Neural progenitor cell (in vitro differentiated cells): ENCODE results near the gene ZHX3. TPM values are rescaled to one million over a fixed set of nuclear protein-coding genes. Genes with fewer than 3 reads are reported as not detected.

Experiments used
- DNase-seq: peaks from one replicate; pipeline ENCODE4 v3.0.0-alpha.2; 2016; ENCODE audit warnings: low spot score
- H2AFZ ChIP-seq: fragments of 200-600 bp; sonication (generic); replicated peaks from 2 replicates; pipeline ENCODE4 v1.6.1; 2016; ENCODE audit warnings: antibody characterized with exemption
- H3F3A ChIP-seq: fragments of 200-600 bp; sonication (generic); 2 replicates; pipeline ENCODE4 v1.6.1; 2016; ENCODE audit warnings: antibody characterized with exemption, low read depth
- H3K27ac ChIP-seq: fragments of 200-600 bp; sonication (generic); 2 replicates; pipeline ENCODE4 v1.5.1; 2016; ENCODE audit warnings: mild to moderate bottlenecking
- H3K27me3 ChIP-seq: fragments of 200-600 bp; sonication (generic); 2 replicates; pipeline ENCODE4 v1.6.1; 2016; ENCODE audit warnings: mild to moderate bottlenecking, moderate library complexity
- H3K36me3 ChIP-seq: fragments of 200-600 bp; sonication (generic); 2 replicates; pipeline ENCODE4 v1.5.1; 2016
- H3K4me1 ChIP-seq: fragments of 200-600 bp; sonication (generic); 2 replicates; pipeline ENCODE4 v1.6.1; 2016; ENCODE audit warnings: mixed run types
- H3K4me2 ChIP-seq: fragments of 200-600 bp; sonication (generic); 2 replicates; pipeline ENCODE4 v1.6.1; 2016
- H3K4me3 ChIP-seq: fragments of 200-600 bp; sonication (generic); 2 replicates; pipeline ENCODE4 v1.5.1; 2016
- H3K79me2 ChIP-seq: fragments of 200-600 bp; sonication (generic); 2 replicates; pipeline ENCODE4 v1.6.1; 2016; ENCODE audit warnings: low read depth
- H3K9ac ChIP-seq: fragments of 200-600 bp; sonication (generic); 2 replicates; pipeline ENCODE4 v1.6.1; 2016
- H3K9me3 ChIP-seq: fragments of 200-600 bp; sonication (generic); 2 replicates; pipeline ENCODE4 v1.5.1; 2016; ENCODE audit warnings: low read depth
- H4K20me1 ChIP-seq: fragments of 200-600 bp; sonication (generic); 2 replicates; pipeline ENCODE4 v1.6.1; 2016; ENCODE audit warnings: low read depth
- H3K27ac Mint-ChIP-seq: 3 replicates; pipeline ENCODE4 v1.8.0; 2021; ENCODE audit warnings: mixed read lengths
- H3K27me3 Mint-ChIP-seq: 2 replicates; pipeline ENCODE4 v1.8.0; 2022; ENCODE audit warnings: low read depth, mild to moderate bottlenecking, inconsistent platforms, moderate library complexity, mixed read lengths; ENCODE audit not compliant: insufficient read depth
- H3K36me3 Mint-ChIP-seq: 3 replicates; pipeline ENCODE4 v1.8.0; 2021; ENCODE audit warnings: mixed read lengths
- H3K4me1 Mint-ChIP-seq: 3 replicates; pipeline ENCODE4 v1.8.0; 2021; ENCODE audit warnings: mixed read lengths
- H3K4me3 Mint-ChIP-seq: 3 replicates; pipeline ENCODE4 v1.8.0; 2021; ENCODE audit warnings: mild to moderate bottlenecking, moderate library complexity, mixed read lengths
- H3K9me3 Mint-ChIP-seq: 3 replicates; pipeline ENCODE4 v1.8.0; 2020; ENCODE audit warnings: mixed read lengths
- CTCF ChIP-seq: fragments of 200-600 bp; sonication (generic); IDR thresholded peaks from 2 replicates; pipeline ENCODE4 v1.5.1; 2017; ENCODE audit warnings: antibody characterized with exemption, mild to moderate bottlenecking
- EZH2 ChIP-seq: fragments of 200-600 bp; sonication (generic); IDR thresholded peaks from 2 replicates; pipeline ENCODE4 v1.6.1; 2017; ENCODE audit warnings: antibody characterized with exemption, mild to moderate bottlenecking, moderate library complexity
- EZH2phosphoT487 ChIP-seq: fragments of 200-600 bp; sonication (generic); IDR thresholded peaks from 2 replicates; pipeline ENCODE4 v1.6.1; 2017; ENCODE audit warnings: antibody characterized with exemption
- total RNA-seq: library from RNA; depleted of rRNA; stranded (reverse); fragments of >200 nt; gene quantifications from 2 replicates; pipeline ENCODE4 v1.2.3, GENCODE V29; 2015; ENCODE audit warnings: low replicate concordance

The ZHX3 gene
- total RNA-seq, 1 donor from 2014 or later = 6.8 TPM

- H3K79me2 ChIP-seq = no peaks in the 10 kb centered on the region
- no peak overlapping the region for H2AFZ ChIP-seq
- Mint-ChIP-seq H3K9me3 (no peaks in the 10 kb centered on the region), H3K4me1 (peaks cover 18% of the 10 kb centered on the region), H3K27ac (no peak overlapping the region), H3K27me3 (no peaks in the 10 kb centered on the region), H3K4me3 (no peak overlapping the region), H3K36me3 (no peaks in the 10 kb centered on the region)
- TF ChIP-seq CTCF (no peak), EZH2phosphoT487 (no peak), EZH2 (no peak)
- no peak overlapping the region for H3K9ac ChIP-seq
- H3K4me1 ChIP-seq = peaks cover 18% of the 10 kb centered on the region
- H4K20me1 ChIP-seq = no peaks in the 10 kb centered on the region
- no peak for DNase-seq
- no peak overlapping the region for H3K4me2 ChIP-seq
- no peaks in the 10 kb centered on the region for H3K36me3 ChIP-seq
- no peaks in the 10 kb centered on the region for H3K27me3 ChIP-seq
- H3K9me3 ChIP-seq = no peaks in the 10 kb centered on the region
- no peak overlapping the region for H3K4me3 ChIP-seq
- no peaks in the 10 kb centered on the region for H3F3A ChIP-seq
- H3K27ac ChIP-seq = no peak overlapping the region
Observed at GRCh38 chr20:41219824-41220223, 97.7 kb downstream of the ZHX3 start.

DNA sequence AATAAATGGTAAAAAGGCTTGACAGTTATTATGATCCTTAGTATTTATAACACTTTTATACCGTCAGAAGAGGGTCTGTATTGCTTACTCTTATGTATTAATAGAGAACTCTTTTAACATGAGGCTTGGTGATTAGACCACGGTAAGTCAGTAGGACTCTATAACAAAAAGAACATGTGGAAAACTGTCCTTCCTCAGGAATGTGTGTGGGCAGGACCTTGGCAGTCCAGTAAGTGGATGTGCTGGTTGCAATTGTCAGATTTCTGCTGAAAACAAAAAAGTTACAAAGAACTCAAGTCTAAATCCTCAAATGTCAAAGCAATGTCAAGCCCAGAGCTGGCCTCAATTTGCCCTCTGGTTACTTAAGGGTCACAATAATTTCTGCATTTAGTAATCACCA, 99.1 kb downstream of the ZHX3 start:
- H3K4me3 ChIP-seq = no peak overlapping the region
- H3K27me3 ChIP-seq = no peaks in the 10 kb centered on the region
- H3K9me3 ChIP-seq = no peaks in the 10 kb centered on the region
- H3K36me3 ChIP-seq = no peaks in the 10 kb centered on the region
- no peak overlapping the region for H2AFZ ChIP-seq
- no peak overlapping the region for H3K4me2 ChIP-seq
- H3F3A ChIP-seq = no peaks in the 10 kb centered on the region
- peaks cover 9% of the 10 kb centered on the region for H3K4me1 ChIP-seq
- no peaks in the 10 kb centered on the region for H3K36me3 Mint-ChIP-seq
- no peak overlapping the region for H3K27ac ChIP-seq
- TF ChIP-seq CTCF (no peak), EZH2phosphoT487 (no peak), EZH2 (no peak)
- no peak overlapping the region for H3K4me3 Mint-ChIP-seq
- no peaks in the 10 kb centered on the region for H3K9me3 Mint-ChIP-seq
- no peaks in the 10 kb centered on the region for H3K79me2 ChIP-seq
- H3K27me3 Mint-ChIP-seq = no peaks in the 10 kb centered on the region
- no peaks in the 10 kb centered on the region for H4K20me1 ChIP-seq
- no peak overlapping the region for H3K9ac ChIP-seq
- DNase-seq = no peak
- H3K4me1 Mint-ChIP-seq = peaks cover 8% of the 10 kb centered on the region
- no peak overlapping the region for H3K27ac Mint-ChIP-seq

DNA sequence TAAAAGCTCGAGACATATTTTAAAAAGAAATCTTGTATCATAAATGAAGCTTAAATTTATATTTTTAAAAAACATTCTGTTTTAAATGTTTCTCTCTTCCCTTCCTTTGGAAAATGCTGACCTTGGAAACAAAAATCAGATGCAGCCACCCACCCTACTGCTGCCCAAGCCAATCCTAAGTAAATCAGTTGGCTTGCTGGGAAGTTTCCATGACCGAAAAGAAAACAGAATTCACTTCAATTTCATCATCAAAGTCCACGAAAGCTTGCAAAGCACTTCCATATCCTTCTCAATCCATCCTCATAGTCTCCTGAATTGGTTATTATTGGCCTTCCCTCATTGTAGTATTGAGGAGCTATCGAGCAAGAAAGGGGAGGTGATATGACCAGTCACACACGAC, 100.1 kb downstream of the ZHX3 start:
- Mint-ChIP-seq H3K4me3 (no peak overlapping the region), H3K27ac (no peak overlapping the region), H3K4me1 (no peaks in the 10 kb centered on the region), H3K36me3 (no peaks in the 10 kb centered on the region), H3K27me3 (no peaks in the 10 kb centered on the region), H3K9me3 (no peaks in the 10 kb centered on the region)
- Histone ChIP-seq H3K36me3 (no peaks in the 10 kb centered on the region), H2AFZ (no peak overlapping the region), H3K27ac (no peak overlapping the region), H3K27me3 (no peaks in the 10 kb centered on the region), H4K20me1 (no peaks in the 10 kb centered on the region), H3K4me3 (no peak overlapping the region), H3K4me1 (peaks cover 4% of the 10 kb centered on the region), H3K9ac (no peak overlapping the region), H3K79me2 (no peaks in the 10 kb centered on the region), H3F3A (no peaks in the 10 kb centered on the region), H3K4me2 (no peak overlapping the region), H3K9me3 (no peaks in the 10 kb centered on the region)
- no peak for DNase-seq
- no peak for TF ChIP-seq EZH2phosphoT487
- TF ChIP-seq CTCF = no peak

- no peak overlapping the region for H3K27ac Mint-ChIP-seq
- Histone ChIP-seq H3K4me3 (no peak overlapping the region), H3K27ac (no peak overlapping the region), H3K36me3 (no peaks in the 10 kb centered on the region), H3F3A (no peaks in the 10 kb centered on the region), H4K20me1 (no peaks in the 10 kb centered on the region), H3K79me2 (no peaks in the 10 kb centered on the region), H3K4me1 (no peaks in the 10 kb centered on the region), H3K9me3 (no peaks in the 10 kb centered on the region), H3K4me2 (no peak overlapping the region), H2AFZ (no peak overlapping the region), H3K9ac (no peak overlapping the region), H3K27me3 (no peaks in the 10 kb centered on the region)
- no peak for DNase-seq
- no peak for TF ChIP-seq CTCF
- no peak for TF ChIP-seq EZH2
- no peak for TF ChIP-seq EZH2phosphoT487
- no peaks in the 10 kb centered on the region for H3K27me3 Mint-ChIP-seq
- no peaks in the 10 kb centered on the region for H3K36me3 Mint-ChIP-seq
- no peaks in the 10 kb centered on the region for H3K9me3 Mint-ChIP-seq
- H3K4me3 Mint-ChIP-seq = no peak overlapping the region
- no peaks in the 10 kb centered on the region for H3K4me1 Mint-ChIP-seq
Observed at GRCh38 chr20:41214666-41215065, 102.9 kb downstream of the ZHX3 start.
